GM10266 (cell line): ENCODE measurements around the gene ARGLU1.

Experiments
- DNase-seq: peaks from one replicate; pipeline ENCODE4 v3.0.0; 2012; ENCODE audit errors: extremely low spot score
- TF ChIP-seq, protein P1 (sequence below): IDR thresholded peaks from 2 replicates; pipeline ENCODE4 v1.5.1; 2012; ENCODE audit warnings: mild to moderate bottlenecking, low read depth; ENCODE audit not compliant: control insufficient read depth, insufficient read depth; ENCODE audit errors: missing control alignments

Gene ARGLU1

DNA sequence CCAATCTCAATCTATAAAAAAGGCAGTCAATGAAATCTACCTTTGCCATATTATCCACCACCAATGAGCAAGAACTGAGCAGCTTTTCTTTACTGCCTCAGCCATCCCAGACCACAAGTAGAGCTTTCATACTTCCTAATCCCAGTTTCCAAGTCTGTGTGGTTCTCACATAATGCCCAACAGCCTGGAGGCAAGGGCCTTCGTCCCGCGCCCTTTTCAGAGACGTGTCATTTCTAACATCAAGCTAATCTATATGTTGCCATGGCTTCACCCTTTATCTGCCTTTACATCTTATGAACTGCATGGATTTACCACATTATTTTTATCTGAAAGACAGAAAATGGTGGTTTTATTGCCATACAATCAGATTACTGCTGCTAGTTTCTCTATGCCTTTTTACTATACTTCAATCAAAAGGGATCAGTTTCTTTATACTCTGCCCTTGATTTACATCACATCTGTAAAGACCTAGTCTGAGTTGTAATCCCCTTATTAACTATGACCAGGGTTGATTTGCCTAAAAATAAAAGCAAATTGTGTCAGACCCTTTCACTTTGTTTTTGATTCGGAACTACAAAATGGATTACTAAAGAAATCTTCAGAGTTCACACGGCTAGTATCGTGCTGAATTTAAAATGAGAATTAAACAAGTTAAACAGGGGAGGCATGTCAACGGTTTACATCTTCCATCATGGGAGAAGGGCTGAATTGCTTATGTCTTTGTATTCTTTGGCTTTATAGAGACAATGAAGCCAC is 38.3 kb downstream of the ARGLU1 start:
- TF ChIP-seq, protein P1, sequence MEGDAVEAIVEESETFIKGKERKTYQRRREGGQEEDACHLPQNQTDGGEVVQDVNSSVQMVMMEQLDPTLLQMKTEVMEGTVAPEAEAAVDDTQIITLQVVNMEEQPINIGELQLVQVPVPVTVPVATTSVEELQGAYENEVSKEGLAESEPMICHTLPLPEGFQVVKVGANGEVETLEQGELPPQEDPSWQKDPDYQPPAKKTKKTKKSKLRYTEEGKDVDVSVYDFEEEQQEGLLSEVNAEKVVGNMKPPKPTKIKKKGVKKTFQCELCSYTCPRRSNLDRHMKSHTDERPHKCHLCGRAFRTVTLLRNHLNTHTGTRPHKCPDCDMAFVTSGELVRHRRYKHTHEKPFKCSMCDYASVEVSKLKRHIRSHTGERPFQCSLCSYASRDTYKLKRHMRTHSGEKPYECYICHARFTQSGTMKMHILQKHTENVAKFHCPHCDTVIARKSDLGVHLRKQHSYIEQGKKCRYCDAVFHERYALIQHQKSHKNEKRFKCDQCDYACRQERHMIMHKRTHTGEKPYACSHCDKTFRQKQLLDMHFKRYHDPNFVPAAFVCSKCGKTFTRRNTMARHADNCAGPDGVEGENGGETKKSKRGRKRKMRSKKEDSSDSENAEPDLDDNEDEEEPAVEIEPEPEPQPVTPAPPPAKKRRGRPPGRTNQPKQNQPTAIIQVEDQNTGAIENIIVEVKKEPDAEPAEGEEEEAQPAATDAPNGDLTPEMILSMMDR: no peak
- no peak for DNase-seq

DNA sequence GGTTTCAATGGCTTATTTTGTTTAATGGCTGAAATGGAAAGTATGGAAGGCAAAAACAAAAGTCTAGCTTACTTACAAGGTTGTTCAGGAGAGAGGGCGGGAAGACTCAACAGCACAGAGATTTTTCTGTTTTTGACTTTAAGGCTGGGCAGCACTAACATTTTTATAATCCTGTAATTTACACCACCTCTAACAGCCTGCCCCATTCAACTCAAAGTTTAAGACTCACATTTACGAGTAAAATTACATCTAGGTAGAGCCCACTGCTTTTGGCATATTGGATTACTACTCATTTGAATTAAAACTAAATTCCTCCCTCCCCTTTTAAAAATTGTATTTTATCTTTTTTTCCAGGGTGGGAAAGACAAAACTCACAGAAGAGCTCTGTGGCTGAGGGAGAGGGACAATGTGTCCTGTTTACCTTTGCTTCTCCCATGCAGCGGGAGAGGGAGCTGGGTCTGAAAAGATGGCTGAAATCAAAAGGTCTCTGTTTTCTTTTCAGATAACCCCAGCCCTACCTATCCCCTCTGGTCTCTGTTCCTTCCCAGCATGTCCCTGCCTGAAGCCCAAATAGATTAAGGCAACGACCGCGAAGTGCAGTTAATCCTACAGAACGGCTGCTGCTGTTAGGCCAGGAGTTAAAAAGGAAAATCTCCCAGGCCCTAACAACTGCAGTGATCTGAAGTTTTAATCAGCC is 39.1 kb downstream of the ARGLU1 start:
- no peak for DNase-seq
- TF ChIP-seq, protein P1: no peak

DNA sequence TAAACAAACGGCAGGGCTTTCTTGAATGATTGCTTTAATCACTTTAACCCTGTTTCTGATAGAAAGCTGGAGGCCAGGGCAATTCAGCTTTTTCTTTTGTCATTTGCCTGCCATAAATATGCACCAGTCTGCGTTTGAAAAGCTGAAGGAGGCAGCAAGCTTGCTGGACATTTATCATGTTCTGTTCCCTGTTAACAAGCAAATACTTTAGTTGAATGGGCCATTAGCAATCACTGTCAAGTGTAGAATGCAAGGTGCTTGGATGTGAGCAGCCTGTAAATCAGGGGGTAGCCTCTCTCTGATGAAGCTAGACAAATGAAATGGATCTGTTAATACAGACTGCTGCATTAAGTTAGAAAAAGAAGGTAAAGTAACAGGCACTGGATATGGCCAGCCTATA is 40.1 kb downstream of the ARGLU1 start:
- DNase-seq: no peak
- TF ChIP-seq, protein P1: no peak

DNA sequence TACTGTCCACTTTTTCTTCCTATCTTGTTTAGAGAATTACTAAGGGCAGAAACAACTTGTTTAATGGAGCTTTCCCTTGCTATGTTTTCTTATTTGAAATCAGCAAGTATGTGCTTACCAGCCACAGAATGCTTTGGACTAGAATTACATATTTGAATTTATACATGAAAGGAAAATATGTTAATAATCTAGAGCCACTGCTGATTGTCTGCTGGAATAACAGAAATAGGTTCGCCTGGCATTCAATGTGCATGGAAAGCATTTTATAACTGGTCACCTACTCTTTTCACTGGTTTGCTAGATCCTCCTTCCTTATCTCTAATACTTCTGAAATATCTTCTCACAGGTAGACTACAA is 40.5 kb downstream of the ARGLU1 start:
- TF ChIP-seq, protein P1: no peak
- no peak for DNase-seq

DNA sequence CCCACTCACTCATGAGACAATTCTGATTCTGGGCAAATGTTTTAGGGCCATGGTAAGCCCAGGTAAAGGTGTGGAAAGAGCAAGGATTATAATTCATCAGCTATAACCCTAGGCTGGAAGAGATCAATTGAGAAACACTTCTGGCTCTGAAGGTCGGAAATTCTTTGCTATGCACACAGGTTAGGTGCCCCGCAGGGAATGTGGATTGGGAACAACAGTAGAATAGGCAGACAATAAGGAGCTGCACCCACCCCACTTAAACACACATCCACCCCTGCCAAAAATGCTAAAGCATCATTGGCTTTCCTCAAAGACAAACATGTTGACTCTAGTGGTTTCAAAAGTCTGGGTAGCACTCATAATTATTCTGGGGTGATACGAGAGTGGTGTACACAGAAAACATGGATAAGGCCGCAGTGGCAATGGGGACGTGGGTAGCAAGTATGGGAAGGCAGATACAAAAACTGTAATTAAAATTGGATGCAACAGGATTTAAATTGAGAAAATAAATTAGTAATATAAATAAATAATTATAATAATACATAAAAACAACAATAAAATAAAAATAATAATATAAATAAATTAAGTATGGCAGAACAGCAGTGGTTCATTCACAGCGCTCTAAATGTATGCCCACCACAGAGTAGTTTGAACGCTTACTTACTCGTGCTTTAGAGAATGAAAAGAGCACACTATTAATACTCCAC is 41.0 kb downstream of the ARGLU1 start:
- TF ChIP-seq, protein P1: no peak
- DNase-seq: no peak

DNA sequence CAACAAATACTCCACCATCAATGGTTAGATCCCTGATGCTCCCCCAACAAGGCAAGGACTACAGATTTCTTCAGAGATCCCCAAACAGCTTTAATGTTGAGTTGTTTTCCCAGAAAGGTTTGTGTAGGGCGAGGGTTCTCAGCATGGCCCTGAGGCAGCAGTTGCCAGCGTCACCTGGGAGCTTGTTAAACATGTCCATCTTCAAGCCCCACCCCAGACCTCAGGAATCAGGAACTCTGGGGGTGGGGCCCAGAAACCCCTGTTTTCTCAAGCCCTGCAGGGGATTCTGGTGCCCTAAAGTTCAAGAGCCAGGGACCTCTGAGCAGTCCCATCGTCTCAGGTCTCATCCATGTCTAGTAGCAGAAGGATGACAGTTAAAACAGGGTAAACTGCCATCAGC is 42.1 kb downstream of the ARGLU1 start:
- DNase-seq: no peak
- TF ChIP-seq, protein P1: no peak
